Mucosa of descending colon (tissue), 3 donors: Measurements from ENCODE around the gene PGS1. TPM values are rescaled to one million over a fixed set of nuclear protein-coding genes. Genes with fewer than 3 reads are reported as not detected.

Experiments
- ATAC-seq: fragments of 200-7000 bp; cut with Tn5 transposase; one replicate; pipeline ENCODE4 v1.9.1; 2020; ENCODE audit warnings: mild to moderate bottlenecking, moderate library complexity
- DNase-seq, 3 donors: peaks; one replicate each; pipeline ENCODE4 v3.0.0-alpha.2; 2020
- H3K36me3 ChIP-seq: fragments of 200-600 bp; one replicate; pipeline ENCODE4 v1.8.0; 2021; ENCODE audit warnings: low read depth, mild to moderate bottlenecking
- H3K4me1 ChIP-seq: fragments of 200-600 bp; one replicate; pipeline ENCODE4 v1.8.0; 2021; ENCODE audit warnings: low read depth, mild to moderate bottlenecking
- H3K4me3 ChIP-seq: fragments of 200-600 bp; one replicate; pipeline ENCODE4 v1.8.0; 2021; ENCODE audit warnings: mild to moderate bottlenecking
- H3K9me3 ChIP-seq: fragments of 200-600 bp; one replicate; pipeline ENCODE4 v1.8.0; 2021; ENCODE audit warnings: mild to moderate bottlenecking
- CTCF ChIP-seq: fragments of 200-600 bp; IDR thresholded peaks from one replicate; pipeline ENCODE4 v1.8.0; 2022; ENCODE audit warnings: antibody characterized with exemption, mild to moderate bottlenecking
- intact Hi-C, 2 donors: fragments of 100-400 bp; cut with DNase I in 1 of 2; cut with micrococcal nuclease in 1 of 2; formaldehyde crosslinking; loops; one replicate each; pipeline versions ENCODE4 v1.11.0 to v1.11.1; 2022; cut with DNase I, micrococcal nuclease
- total RNA-seq, 3 donors: library from RNA; stranded (reverse); fragmentation: NEBNext Ultra II Directional in 2 of 3; extraction: Animal tissue kit (Norgen Biotek cat#: 25700) in 2 of 3; gene quantifications; one replicate each; pipeline versions ENCODE4 v1.2.1 to v1.2.4, GENCODE V29; 2021 to 2023
- donor health status: DM: no; HTN: no; CAD: no; lungs with moderate emphysema.
- donor health status: DM: no; HTN: no; CAD: no.
- donor health status: DM: no; HTN: yes; CAD: no.

Gene PGS1
- total RNA-seq, 3 donors from 2014 or later, result 36.2 to 54.3 (median 48.8) TPM

DNA sequence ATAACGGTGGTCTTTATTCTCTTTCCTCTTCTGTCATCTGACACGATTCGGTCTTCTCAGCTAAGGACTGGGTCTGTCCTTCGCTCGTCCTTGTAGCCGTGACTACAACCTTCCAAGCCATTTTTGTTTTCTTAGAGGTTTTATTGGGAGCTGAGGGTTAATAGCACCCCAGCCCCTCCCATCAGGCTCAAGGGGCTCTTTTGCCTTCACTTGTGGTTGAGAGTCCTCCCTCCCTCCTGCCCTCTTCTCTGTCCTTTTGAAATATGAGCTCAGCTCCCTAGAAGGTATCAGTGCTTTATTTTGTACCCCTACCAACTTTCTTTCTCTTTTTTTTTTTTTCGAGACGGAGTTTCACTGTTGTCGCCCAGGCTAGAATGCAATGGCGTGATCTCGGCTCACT, 43.2 kb upstream of the PGS1 start:
- DNase-seq, result no peak
- no peak for TF ChIP-seq CTCF
- Histone ChIP-seq H3K4me1 (peaks cover 5% of the 10 kb centered on the region), H3K4me3 (no peak overlapping the region), H3K9me3 (no peaks in the 10 kb centered on the region), H3K36me3 (no peaks in the 10 kb centered on the region)
- intact Hi-C loops, result no loop called here
- no peak for ATAC-seq

GRCh38 chr17:78337244-78338109, 41.0 kb upstream of the PGS1 start:
- Histone ChIP-seq H3K36me3 (no peaks in the 10 kb centered on the region), H3K4me3 (no peak overlapping the region), H3K9me3 (no peaks in the 10 kb centered on the region), H3K4me1 (peaks cover 8% of the 10 kb centered on the region)
- ATAC-seq, result peak; percentile 1
- DNase-seq, result peak in 1 of 3 donors; percentile 75
- TF ChIP-seq CTCF, result no peak
- intact Hi-C loops, result no loop called here

DNA sequence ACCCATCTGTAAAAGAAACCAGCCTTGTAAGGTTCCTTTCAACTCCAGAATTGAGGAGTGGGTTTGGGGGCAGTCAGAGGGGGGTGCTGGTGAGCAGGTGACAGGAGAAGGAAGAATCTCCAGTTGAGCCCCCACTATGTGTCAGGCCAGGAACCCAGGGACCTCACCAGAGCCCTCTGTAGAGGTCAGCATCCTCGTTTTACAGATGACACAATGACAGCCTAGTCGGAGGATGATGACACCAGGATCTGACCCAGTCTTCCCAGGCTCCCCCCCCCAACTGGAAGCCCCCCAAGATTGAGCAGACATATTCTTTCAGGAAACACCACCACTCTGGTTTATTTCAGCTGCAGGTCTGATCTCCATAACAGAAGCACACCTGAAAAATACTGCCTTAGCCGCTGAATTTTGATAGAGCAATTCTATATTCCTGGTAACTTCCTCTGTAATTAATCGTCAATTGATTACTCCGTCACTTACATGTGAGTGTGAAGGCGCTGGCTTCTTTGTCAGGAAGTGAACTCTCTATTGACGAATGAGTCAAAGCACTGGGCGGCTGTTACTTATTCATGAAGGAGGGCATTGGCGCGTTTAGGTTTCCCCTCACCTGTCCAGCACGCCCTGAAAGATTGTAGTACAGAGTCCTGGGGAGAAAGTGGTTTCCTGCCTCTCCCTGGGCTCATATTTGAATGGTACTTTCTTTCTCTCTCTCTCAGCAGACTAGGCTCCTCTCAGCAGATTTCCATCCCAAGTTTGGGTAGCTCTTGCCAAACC, 39.8 kb upstream of the PGS1 start:
- no peak overlapping the region for H3K4me3 ChIP-seq
- H3K4me1 ChIP-seq, result peaks cover 19% of the 10 kb centered on the region
- DNase-seq, result peak in 1 of 3 donors; percentile 73
- H3K36me3 ChIP-seq, result no peaks in the 10 kb centered on the region
- ATAC-seq, result peak; percentile 74
- no peak for TF ChIP-seq CTCF
- H3K9me3 ChIP-seq, result no peaks in the 10 kb centered on the region
- intact Hi-C loops, result no loop called here

- Histone ChIP-seq H3K4me1 (peaks cover 23% of the 10 kb centered on the region), H3K36me3 (no peaks in the 10 kb centered on the region), H3K4me3 (no peak overlapping the region), H3K9me3 (no peaks in the 10 kb centered on the region)
- no peak for TF ChIP-seq CTCF
- no peak for DNase-seq
- intact Hi-C loops, result no loop called here
- no peak for ATAC-seq
These were observed 38.1 kb upstream of the PGS1 start for GRCh38 chr17:78340183-78340955.

DNA sequence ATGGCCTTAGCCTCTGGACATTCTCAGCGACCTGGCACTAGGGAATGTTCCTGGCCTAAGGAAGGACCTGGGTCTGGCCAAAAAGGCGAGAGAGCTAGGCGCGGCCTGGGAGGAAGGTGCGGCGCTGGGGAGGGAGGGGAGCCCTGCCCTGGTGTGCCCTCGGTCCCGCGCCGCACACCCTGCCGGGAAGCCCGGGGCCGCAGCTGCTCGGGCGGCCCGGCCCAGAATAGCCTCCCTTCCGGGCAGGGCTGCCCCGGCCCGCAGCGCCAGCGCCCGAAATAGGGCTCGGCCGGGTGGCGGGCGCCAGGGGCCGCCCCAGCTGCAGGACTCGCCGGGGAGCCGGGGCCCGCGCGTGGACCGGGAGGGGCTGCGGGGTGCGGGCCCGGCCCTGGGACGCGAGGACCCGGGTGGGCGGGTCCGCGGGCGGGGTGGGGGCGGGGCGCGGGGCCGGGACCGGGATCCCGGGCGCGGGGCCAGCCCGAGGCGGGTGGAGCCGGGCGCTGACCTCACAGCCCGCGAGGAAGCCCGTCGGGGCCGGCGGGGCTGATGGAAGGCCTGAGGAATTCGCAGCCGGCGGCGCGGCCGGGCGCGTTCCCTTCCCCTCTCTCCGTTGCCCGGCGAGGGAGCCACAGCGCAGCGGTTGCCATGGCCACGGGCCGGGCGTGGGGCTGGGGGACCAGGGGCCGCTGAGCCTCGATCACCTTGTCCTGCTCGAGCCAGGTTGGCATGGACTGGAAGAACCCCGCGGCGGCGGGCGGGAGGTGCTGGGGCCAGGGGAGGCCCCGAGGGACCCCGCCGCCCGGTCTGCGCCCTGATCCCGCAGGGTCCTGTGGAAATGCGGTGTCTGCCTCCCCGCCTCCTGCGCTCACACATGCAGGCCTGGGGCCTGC, 36.6 kb upstream of the PGS1 start:
- ATAC-seq (peak; percentile 68), DNase-seq (peak; percentile 78 to 85 (median 85))
- H3K36me3 ChIP-seq, result no peaks in the 10 kb centered on the region
- H3K9me3 ChIP-seq, result no peaks in the 10 kb centered on the region
- intact Hi-C loops, result no loop called here
- no peak for TF ChIP-seq CTCF
- H3K4me1 ChIP-seq, result peaks cover 23% of the 10 kb centered on the region
- no peak overlapping the region for H3K4me3 ChIP-seq
